Calu3 (cell line): ENCODE data around the gene BMPR1B. TPM values are rescaled to one million over a fixed set of nuclear protein-coding genes. Genes with fewer than 3 reads are reported as not detected.

Experiments used
- BruUV-seq: library from RNA; stranded (reverse); fragments of 400-500 nt; replicated peaks from 2 replicates; lab custom pipeline; 2021; lab: Mats Ljungman, UMichigan
- CTCF ChIA-PET: fragments of 300-600 bp; sonication (Branson Sonifier 250); formaldehyde crosslinking; loops from one replicate; lab custom pipeline; 2022; ENCODE audit warnings: antibody characterized with exemption; lab: Charles Lee
- DNase-seq: peaks from one replicate; pipeline ENCODE4 v3.0.0; 2022
- H3K27ac Mint-ChIP-seq: one replicate; pipeline ENCODE4 v1.8.0; 2022; ENCODE audit warnings: mixed read lengths; ENCODE audit not compliant: unreplicated experiment
- H3K27me3 Mint-ChIP-seq: one replicate; pipeline ENCODE4 v1.8.0; 2022; ENCODE audit warnings: mixed read lengths; ENCODE audit not compliant: unreplicated experiment
- H3K36me3 Mint-ChIP-seq: one replicate; pipeline ENCODE4 v1.8.0; 2022; ENCODE audit warnings: mild to moderate bottlenecking, moderate library complexity, mixed read lengths; ENCODE audit not compliant: insufficient read depth, unreplicated experiment
- H3K4me1 Mint-ChIP-seq: one replicate; pipeline ENCODE4 v1.8.0; 2022; ENCODE audit warnings: mild to moderate bottlenecking, low read depth, mixed read lengths; ENCODE audit not compliant: unreplicated experiment
- H3K4me3 Mint-ChIP-seq: one replicate; pipeline ENCODE4 v1.8.0; 2022; ENCODE audit warnings: mild to moderate bottlenecking, low read depth, moderate library complexity, mixed read lengths; ENCODE audit not compliant: unreplicated experiment
- H3K9me3 Mint-ChIP-seq: one replicate; pipeline ENCODE4 v1.8.0; 2022; ENCODE audit warnings: low read depth, mixed read lengths; ENCODE audit not compliant: unreplicated experiment
- intact Hi-C: fragments of 100-400 bp; cut with micrococcal nuclease; formaldehyde crosslinking; loops from one replicate; pipeline ENCODE4 v1.10.0; 2022; ENCODE audit not compliant: unreplicated experiment
- total RNA-seq: library from RNA; stranded (reverse); gene quantifications from 2 replicates; pipeline ENCODE4 v1.2.3, GENCODE V29; 2022
- TF ChIP-seq, protein P1 (sequence below): fragments of 200-600 bp; IDR thresholded peaks from one replicate; pipeline ENCODE4 v1.8.0; 2022; ENCODE audit warnings: antibody characterized with exemption; ENCODE audit not compliant: unreplicated experiment

BMPR1B gene
- total RNA-seq, 1 experiment from 2014 or later: 9.2 TPM

GRCh38 chr4:94726524-94727123 lies 31.1 kb upstream of the BMPR1B start:
- no peak overlapping the region for H3K27ac Mint-ChIP-seq
- H3K27me3 Mint-ChIP-seq: no peaks in the 10 kb centered on the region
- TF ChIP-seq, protein P1, sequence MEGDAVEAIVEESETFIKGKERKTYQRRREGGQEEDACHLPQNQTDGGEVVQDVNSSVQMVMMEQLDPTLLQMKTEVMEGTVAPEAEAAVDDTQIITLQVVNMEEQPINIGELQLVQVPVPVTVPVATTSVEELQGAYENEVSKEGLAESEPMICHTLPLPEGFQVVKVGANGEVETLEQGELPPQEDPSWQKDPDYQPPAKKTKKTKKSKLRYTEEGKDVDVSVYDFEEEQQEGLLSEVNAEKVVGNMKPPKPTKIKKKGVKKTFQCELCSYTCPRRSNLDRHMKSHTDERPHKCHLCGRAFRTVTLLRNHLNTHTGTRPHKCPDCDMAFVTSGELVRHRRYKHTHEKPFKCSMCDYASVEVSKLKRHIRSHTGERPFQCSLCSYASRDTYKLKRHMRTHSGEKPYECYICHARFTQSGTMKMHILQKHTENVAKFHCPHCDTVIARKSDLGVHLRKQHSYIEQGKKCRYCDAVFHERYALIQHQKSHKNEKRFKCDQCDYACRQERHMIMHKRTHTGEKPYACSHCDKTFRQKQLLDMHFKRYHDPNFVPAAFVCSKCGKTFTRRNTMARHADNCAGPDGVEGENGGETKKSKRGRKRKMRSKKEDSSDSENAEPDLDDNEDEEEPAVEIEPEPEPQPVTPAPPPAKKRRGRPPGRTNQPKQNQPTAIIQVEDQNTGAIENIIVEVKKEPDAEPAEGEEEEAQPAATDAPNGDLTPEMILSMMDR: no peak
- H3K36me3 Mint-ChIP-seq: no peaks in the 10 kb centered on the region
- H3K4me1 Mint-ChIP-seq: peaks cover 46% of the 10 kb centered on the region
- H3K9me3 Mint-ChIP-seq: no peaks in the 10 kb centered on the region
- CTCF ChIA-PET: no interaction called here
- DNase-seq: no peak
- no TSS peak for BruUV-seq
- no peak overlapping the region for H3K4me3 Mint-ChIP-seq
- intact Hi-C loops: loop anchor here (10.0 kb wide), 1 partner anchor 422 kb away; no protein-coding TSS in a partner anchor

- Mint-ChIP-seq H3K4me3 (no peak overlapping the region), H3K27ac (no peak overlapping the region), H3K27me3 (no peaks in the 10 kb centered on the region), H3K36me3 (no peaks in the 10 kb centered on the region), H3K9me3 (no peaks in the 10 kb centered on the region), H3K4me1 (peaks cover 58% of the 10 kb centered on the region)
- TF ChIP-seq, protein P1: no peak
- DNase-seq: no peak
- BruUV-seq: no TSS peak
- intact Hi-C loops: loop anchor here (10.0 kb wide), 1 partner anchor 423 kb away; no protein-coding TSS in a partner anchor
- CTCF ChIA-PET: no interaction called here
Measured at GRCh38 chr4:94728056-94728766, 29.5 kb upstream of the BMPR1B start.

DNA sequence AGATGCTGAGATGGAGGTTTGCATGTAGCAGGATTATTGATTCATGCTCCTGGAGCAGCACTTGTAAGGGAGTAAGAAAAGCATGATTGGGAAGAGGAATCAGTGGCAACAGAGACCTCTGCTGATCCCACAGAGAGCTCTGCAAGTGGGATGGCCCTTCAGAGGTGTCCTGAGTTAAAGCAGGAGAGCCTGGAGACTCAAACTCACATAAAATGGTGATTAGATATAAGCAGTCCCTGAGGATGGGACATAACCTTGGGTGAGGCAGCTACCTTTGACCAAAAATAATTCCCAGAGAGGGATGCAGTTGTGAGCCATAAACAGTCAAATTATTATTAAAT lies 25.4 kb upstream of the BMPR1B start:
- DNase-seq: no peak
- TF ChIP-seq, protein P1: no peak
- Mint-ChIP-seq H3K4me3 (no peak overlapping the region), H3K36me3 (no peaks in the 10 kb centered on the region), H3K27ac (no peak overlapping the region), H3K27me3 (no peaks in the 10 kb centered on the region), H3K9me3 (no peaks in the 10 kb centered on the region), H3K4me1 (peaks cover 37% of the 10 kb centered on the region)
- CTCF ChIA-PET: interaction anchor here (1.3 kb wide), 1 partner anchor 111 kb away, joined by 11 read pairs; no protein-coding TSS in a partner anchor
- intact Hi-C loops: loop anchor here (1.0 to 10.0 kb wide), 3 partner anchors 90 to 328 kb away; no protein-coding TSS in a partner anchor
- BruUV-seq: no TSS peak

DNA sequence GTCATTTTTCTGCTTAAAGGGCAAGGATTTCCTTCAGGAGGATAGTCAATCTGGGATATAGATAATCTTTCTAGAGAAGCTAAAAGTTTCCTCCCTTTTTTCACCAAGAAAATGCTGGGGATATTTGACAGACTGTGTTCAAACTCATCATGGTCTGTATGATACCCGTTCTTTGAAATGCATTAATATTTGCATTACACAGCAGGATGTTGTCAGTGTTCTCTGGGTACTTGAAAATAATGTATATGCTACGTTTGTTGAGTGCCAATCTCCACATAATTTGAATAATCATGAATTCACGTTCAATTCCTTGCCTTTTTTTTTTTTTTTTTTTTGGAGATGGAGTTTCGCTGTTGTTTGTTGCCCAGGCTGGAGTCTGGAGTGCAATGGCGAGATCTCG lies 18.0 kb upstream of the BMPR1B start:
- no TSS peak for BruUV-seq
- peaks cover 7% of the 10 kb centered on the region for H3K4me1 Mint-ChIP-seq
- no peaks in the 10 kb centered on the region for H3K36me3 Mint-ChIP-seq
- intact Hi-C loops: loop anchor here (10.0 kb wide), 1 partner anchor 335 kb away; no protein-coding TSS in a partner anchor
- TF ChIP-seq, protein P1: no peak
- H3K27ac Mint-ChIP-seq: no peak overlapping the region
- CTCF ChIA-PET: no interaction called here
- DNase-seq: no peak
- H3K9me3 Mint-ChIP-seq: no peaks in the 10 kb centered on the region
- H3K27me3 Mint-ChIP-seq: no peaks in the 10 kb centered on the region
- no peak overlapping the region for H3K4me3 Mint-ChIP-seq
